A549 (cell line): ENCODE results near the gene FCN1.

ENCODE experiments used
- BHLHE40 ChIP-seq: IDR thresholded peaks from 2 replicates; pipeline ENCODE4 v1.6.1; 2012; ENCODE audit warnings: low read depth, low read length, inconsistent platforms
- CTCF ChIP-seq: fragments of >200 bp; sonication (Bioruptor Twin); formaldehyde crosslinking; IDR thresholded peaks from 3 replicates; pipeline ENCODE4 v1.5.1; 2016
- EP300 ChIP-seq, 2 experiments: fragments of >200 bp; sonication (Bioruptor Twin); formaldehyde crosslinking; IDR thresholded peaks; 2 replicates in 1 of 2; 3 replicates in 1 of 2; pipeline ENCODE4 v1.6.1; 2016 to 2017
- FOSL2 ChIP-seq, 2 experiments: fragments of 450-650 bp in 1 of 2; fragments of >200 bp in 1 of 2; sonication (Bioruptor Twin) in 1 of 2; formaldehyde crosslinking; IDR thresholded peaks; 2 replicates each; pipeline versions ENCODE4 v1.5.0 to v1.6.1; 2016 to 2020; ENCODE audit warnings: mild to moderate bottlenecking in 1 of 2, moderate library complexity in 1 of 2
- JUNB ChIP-seq: fragments of >200 bp; sonication (Bioruptor Twin); formaldehyde crosslinking; IDR thresholded peaks from 2 replicates; pipeline ENCODE4 v1.6.1; 2016
- MAZ ChIP-seq: fragments of 150-350 bp; IDR thresholded peaks from 2 replicates; pipeline ENCODE4 v1.6.1; 2014; ENCODE audit warnings: antibody characterized with exemption, low read depth, low read length, borderline replicate concordance

DNA sequence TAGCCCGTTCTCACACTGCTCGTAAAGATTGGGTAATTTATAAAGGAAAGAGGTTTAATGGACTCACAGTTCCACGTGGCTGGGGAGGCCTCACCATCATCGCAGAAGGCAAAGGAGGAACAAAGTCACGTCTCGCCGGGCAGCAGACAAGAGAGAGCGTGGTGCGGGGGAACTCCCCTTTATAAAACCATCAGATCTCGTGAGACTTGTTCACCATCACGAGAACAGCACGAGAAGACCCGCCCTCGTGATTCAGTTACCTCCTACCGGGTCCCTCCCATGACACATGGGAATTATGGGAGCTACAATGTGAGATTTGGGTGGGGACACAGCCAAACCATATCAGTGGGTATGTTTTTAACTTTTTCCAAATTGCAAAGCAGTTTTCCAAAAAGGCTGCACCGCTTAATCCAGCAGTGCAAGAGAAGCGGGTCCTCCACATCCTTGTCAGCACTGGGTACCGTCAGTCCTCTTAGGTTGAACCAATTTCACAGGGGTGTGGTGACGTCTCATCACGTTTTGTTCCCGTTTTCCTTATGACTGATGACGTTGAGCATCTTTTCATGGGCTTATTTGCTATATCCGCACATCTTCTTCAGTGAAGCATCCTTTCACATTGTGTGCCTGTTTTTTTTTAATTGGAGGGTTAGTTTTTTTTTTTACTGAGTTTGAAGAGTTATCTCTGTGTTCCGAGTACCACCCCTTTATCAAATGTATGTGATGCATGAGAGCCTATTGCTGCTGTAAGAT lies 45.1 kb downstream of the FCN1 start:
- no peak for TF ChIP-seq JUNB
- no peak for TF ChIP-seq BHLHE40
- TF ChIP-seq FOSL2 (IDR thresholded peaks at IDR 0.05): no peak
- TF ChIP-seq FOSL2 (CRISPR knock-in tag; IDR thresholded peaks at IDR 0.05): no peak
- no peak for TF ChIP-seq CTCF
- no peak for TF ChIP-seq MAZ
- TF ChIP-seq EP300 (IDR thresholded peaks at IDR 0.05): no peak
